Sigmoid colon (tissue), 4 donors: ENCODE data around the gene FHOD3.

Source experiments
- POLR2AphosphoS5 ChIP-seq, 4 donors: sonication (generic); formaldehyde crosslinking; IDR thresholded peaks; one replicate each; pipeline ENCODE4 v1.6.1; 2017; ENCODE audit warnings: antibody characterized with exemption in 4 of 4
- TF ChIP-seq, protein P1 (sequence below), 4 experiments: fragments of 450-650 bp in 3 of 4; fragments of 200-600 bp in 1 of 4; IDR thresholded peaks; one replicate each; pipeline ENCODE4 v1.5.1; 2016 to 2019; ENCODE audit warnings: antibody characterized with exemption in 4 of 4, mild to moderate bottlenecking in 3 of 4, moderate library complexity in 2 of 4

DNA sequence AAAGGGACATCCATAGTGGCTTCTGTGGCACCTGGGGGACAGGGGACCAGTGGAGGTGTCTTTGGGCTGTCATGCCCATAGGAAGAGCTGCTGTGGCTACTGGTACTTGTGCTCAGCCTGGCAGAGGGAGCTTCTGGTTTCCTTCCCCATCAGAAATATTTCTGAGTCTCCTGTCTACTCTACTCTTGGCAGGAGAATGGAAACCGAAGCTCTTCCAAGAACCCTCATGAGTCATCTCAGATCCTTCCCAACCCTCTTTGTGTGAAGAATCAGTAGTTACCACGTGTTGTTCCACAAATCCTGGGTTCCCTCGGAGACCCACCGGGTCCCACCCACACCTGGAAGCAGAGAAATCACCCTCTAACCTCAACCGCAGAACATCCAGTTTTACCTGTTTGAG is 234.9 kb downstream of the FHOD3 start:
- TF ChIP-seq POLR2AphosphoS5 (IDR thresholded peaks at IDR 0.05): no peak
- TF ChIP-seq, protein P1, sequence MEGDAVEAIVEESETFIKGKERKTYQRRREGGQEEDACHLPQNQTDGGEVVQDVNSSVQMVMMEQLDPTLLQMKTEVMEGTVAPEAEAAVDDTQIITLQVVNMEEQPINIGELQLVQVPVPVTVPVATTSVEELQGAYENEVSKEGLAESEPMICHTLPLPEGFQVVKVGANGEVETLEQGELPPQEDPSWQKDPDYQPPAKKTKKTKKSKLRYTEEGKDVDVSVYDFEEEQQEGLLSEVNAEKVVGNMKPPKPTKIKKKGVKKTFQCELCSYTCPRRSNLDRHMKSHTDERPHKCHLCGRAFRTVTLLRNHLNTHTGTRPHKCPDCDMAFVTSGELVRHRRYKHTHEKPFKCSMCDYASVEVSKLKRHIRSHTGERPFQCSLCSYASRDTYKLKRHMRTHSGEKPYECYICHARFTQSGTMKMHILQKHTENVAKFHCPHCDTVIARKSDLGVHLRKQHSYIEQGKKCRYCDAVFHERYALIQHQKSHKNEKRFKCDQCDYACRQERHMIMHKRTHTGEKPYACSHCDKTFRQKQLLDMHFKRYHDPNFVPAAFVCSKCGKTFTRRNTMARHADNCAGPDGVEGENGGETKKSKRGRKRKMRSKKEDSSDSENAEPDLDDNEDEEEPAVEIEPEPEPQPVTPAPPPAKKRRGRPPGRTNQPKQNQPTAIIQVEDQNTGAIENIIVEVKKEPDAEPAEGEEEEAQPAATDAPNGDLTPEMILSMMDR (IDR thresholded peaks at IDR 0.05): no peak
